Trophoblast cell (in vitro differentiated cells and primary cell): ENCODE measurements around the gene DUSP19.

Source experiments
- DNase-seq, 2 donors: peaks; one replicate each; pipeline ENCODE4 v3.0.0-alpha.2; 2016
- H2AFZ ChIP-seq: 2 replicates; pipeline ENCODE4 v1.6.1; 2013; ENCODE audit warnings: low read length, moderate library complexity, mild to moderate bottlenecking; ENCODE audit not compliant: insufficient read depth, poor library complexity
- H2AK5ac ChIP-seq: 2 replicates; pipeline ENCODE4 v1.6.1; 2013; ENCODE audit warnings: mild to moderate bottlenecking, low read length
- H2BK120ac ChIP-seq: 2 replicates; pipeline ENCODE4 v1.6.1; 2013; ENCODE audit warnings: low read length, mild to moderate bottlenecking, moderate library complexity; ENCODE audit not compliant: insufficient read depth, poor library complexity
- H2BK12ac ChIP-seq: 2 replicates; pipeline ENCODE4 v1.6.1; 2013; ENCODE audit warnings: mild to moderate bottlenecking, low read length, moderate library complexity
- H2BK5ac ChIP-seq: 2 replicates; pipeline ENCODE4 v1.6.1; 2013; ENCODE audit warnings: low read length, low read depth, moderate library complexity, mild to moderate bottlenecking; ENCODE audit not compliant: poor library complexity
- H3K14ac ChIP-seq: 2 replicates; pipeline ENCODE4 v1.6.1; 2013; ENCODE audit warnings: mild to moderate bottlenecking, low read length
- H3K18ac ChIP-seq: 2 replicates; pipeline ENCODE4 v1.6.1; 2013; ENCODE audit warnings: mild to moderate bottlenecking, low read length
- H3K23ac ChIP-seq: 2 replicates; pipeline ENCODE4 v1.6.1; 2013; ENCODE audit warnings: low read length
- H3K27ac ChIP-seq: 2 replicates; pipeline ENCODE4 v1.5.1; 2013; ENCODE audit warnings: low read depth, mild to moderate bottlenecking, inconsistent platforms, low read length, moderate library complexity
- H3K27me3 ChIP-seq: 2 replicates; pipeline ENCODE4 v1.6.1; 2013; ENCODE audit warnings: inconsistent platforms, mild to moderate bottlenecking, low read length, moderate library complexity; ENCODE audit not compliant: insufficient read depth
- H3K36me3 ChIP-seq, 2 experiments: 1 replicate in 1 of 2; 2 replicates in 1 of 2; pipeline ENCODE4 v1.6.1; 2013; ENCODE audit warnings: low read length in 2 of 2, mild to moderate bottlenecking in 2 of 2, moderate library complexity in 1 of 2; ENCODE audit not compliant: insufficient read depth in 2 of 2, control insufficient read depth in 1 of 2
- H3K4ac ChIP-seq: 2 replicates; pipeline ENCODE4 v1.6.1; 2013; ENCODE audit warnings: low read depth, mild to moderate bottlenecking, low read length, moderate library complexity
- H3K4me1 ChIP-seq, 2 experiments: 1 replicate in 1 of 2; 2 replicates in 1 of 2; pipeline ENCODE4 v1.6.1; 2013; ENCODE audit warnings: low read length in 2 of 2, mild to moderate bottlenecking in 2 of 2, moderate library complexity in 1 of 2; ENCODE audit not compliant: insufficient read depth in 2 of 2, control insufficient read depth in 1 of 2
- H3K4me2 ChIP-seq: 2 replicates; pipeline ENCODE4 v1.6.1; 2013; ENCODE audit warnings: inconsistent platforms, mild to moderate bottlenecking, low read length, moderate library complexity
- H3K4me3 ChIP-seq: 2 replicates; pipeline ENCODE4 v1.5.1; 2013; ENCODE audit warnings: mild to moderate bottlenecking, low read depth, low read length, inconsistent platforms
- H3K79me1 ChIP-seq: one replicate; pipeline ENCODE4 v1.6.1; 2013; ENCODE audit warnings: low read length
- H3K79me2 ChIP-seq: 2 replicates; pipeline ENCODE4 v1.6.1; 2013; ENCODE audit warnings: low read length, mild to moderate bottlenecking; ENCODE audit not compliant: control insufficient read depth, insufficient read depth, poor library complexity
- H3K9ac ChIP-seq: 2 replicates; pipeline ENCODE4 v1.6.1; 2013; ENCODE audit warnings: mild to moderate bottlenecking, low read length
- H3K9me3 ChIP-seq: 2 replicates; pipeline ENCODE4 v1.6.1; 2013; ENCODE audit warnings: low read depth, mild to moderate bottlenecking, control low read depth, inconsistent platforms, low read length; ENCODE audit not compliant: insufficient read depth
- H4K12ac ChIP-seq: 2 replicates; pipeline ENCODE4 v1.6.1; 2013; ENCODE audit warnings: low read depth, mild to moderate bottlenecking, low read length, moderate library complexity
- H4K8ac ChIP-seq: 2 replicates; pipeline ENCODE4 v1.6.1; 2013; ENCODE audit warnings: low read depth, mild to moderate bottlenecking, low read length, moderate library complexity
- H4K91ac ChIP-seq: one replicate; pipeline ENCODE4 v1.6.1; 2013; ENCODE audit warnings: low read depth, mild to moderate bottlenecking, low read length, moderate library complexity
- WGBS: extraction: QIAGEN DNeasy Blood & Tissue Kit; methylation state at CpG from one replicate; pipeline ENCODE4 v1.1.7; 2013; ENCODE audit warnings: missing lambda C conversion rate; ENCODE audit not compliant: insufficient read length, insufficient coverage; ENCODE audit errors: extremely low coverage; 5-methylcytosine and 5-hydroxymethylcytosine counted together

DUSP19 gene

DNA sequence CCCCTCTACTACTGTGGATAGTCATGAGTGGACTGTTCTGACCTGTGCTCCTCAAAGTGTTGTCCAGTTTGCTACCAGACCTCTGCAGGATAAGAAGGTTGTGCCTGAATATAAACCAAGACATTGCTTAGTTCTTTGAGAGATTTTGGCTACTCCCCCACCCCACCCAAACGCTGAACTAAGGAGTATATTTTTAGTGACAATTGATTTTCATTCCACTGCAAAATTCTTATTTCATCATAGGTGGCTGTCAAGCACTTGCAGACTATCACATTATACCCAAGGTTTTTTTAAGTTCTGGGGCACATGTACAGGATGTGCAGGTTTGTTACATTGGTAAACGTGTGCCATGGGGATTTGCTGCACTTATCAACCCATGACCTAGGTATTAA lies 13.4 kb downstream of the DUSP19 start:
- Histone ChIP-seq H2BK120ac (no peak overlapping the region), H3K14ac (no peak overlapping the region), H2AK5ac (no peak overlapping the region), H4K91ac (no peak overlapping the region), H3K18ac (no peak overlapping the region), H3K4me1 (no peaks in the 10 kb centered on the region), H3K4me2 (no peak overlapping the region), H2BK12ac (no peak overlapping the region), H3K36me3 (no peaks in the 10 kb centered on the region), H3K23ac (no peak overlapping the region), H2AFZ (no peak overlapping the region), H3K9me3 (no peaks in the 10 kb centered on the region), H3K9ac (no peak overlapping the region), H4K12ac (no peak overlapping the region), H3K4ac (no peak overlapping the region), H3K4me3 (no peak overlapping the region), H3K79me2 (no peaks in the 10 kb centered on the region), H3K27ac (no peak overlapping the region), H3K27me3 (no peaks in the 10 kb centered on the region), H2BK5ac (no peak overlapping the region), H3K79me1 (no peaks in the 10 kb centered on the region), H4K8ac (no peak overlapping the region)
- no CpG with 5 or more reads among the region's 2 CpGs for WGBS
- no peak for DNase-seq

DNA sequence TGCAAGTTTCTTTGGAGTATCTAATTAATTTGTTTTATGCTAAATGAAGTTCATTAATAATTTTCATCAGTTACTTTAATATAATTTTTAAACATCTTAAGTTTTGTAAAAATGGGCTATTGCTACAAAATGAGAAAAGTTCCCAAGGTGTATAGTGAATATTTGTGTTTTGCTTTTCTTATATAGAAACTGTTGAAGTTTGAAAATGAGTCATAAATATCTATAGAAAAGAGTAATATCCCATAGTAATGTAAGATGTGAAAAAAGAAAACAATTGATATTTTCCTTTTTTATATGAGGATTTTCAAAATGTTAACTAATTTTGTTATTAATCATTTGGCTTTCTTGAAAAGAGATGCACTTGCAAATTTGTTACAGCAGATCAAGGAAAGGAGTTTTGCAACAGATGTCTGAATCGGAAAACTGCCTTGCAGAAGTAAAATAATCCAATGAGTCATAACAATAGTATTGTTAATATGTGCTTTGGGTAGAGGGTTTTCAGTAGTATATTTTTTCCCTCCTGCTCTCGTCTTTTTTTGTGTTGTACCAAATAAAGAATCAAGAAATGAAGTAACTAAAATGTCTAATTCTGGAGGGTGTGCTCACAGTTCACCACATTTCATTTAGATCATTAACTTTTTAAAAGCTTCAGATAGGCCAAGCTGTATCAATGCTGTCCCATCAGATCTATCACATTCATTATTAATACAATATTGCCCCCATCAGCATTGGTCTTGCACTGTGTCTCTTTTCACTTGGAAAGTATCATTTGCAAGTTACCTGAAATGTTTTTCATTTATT lies 15.5 kb downstream of the DUSP19 start:
- H3K79me1 ChIP-seq: no peaks in the 10 kb centered on the region
- H4K12ac ChIP-seq: no peak overlapping the region
- peak in 1 of 2 donors; percentile 18 for DNase-seq
- H3K79me2 ChIP-seq: no peaks in the 10 kb centered on the region
- no peak overlapping the region for H3K18ac ChIP-seq
- no peak overlapping the region for H4K91ac ChIP-seq
- no peak overlapping the region for H4K8ac ChIP-seq
- no peaks in the 10 kb centered on the region for H3K27me3 ChIP-seq
- no peak overlapping the region for H3K27ac ChIP-seq
- no peak overlapping the region for H3K9ac ChIP-seq
- H2BK120ac ChIP-seq: no peak overlapping the region
- no peak overlapping the region for H3K4me2 ChIP-seq
- H2BK5ac ChIP-seq: no peak overlapping the region
- H3K4me3 ChIP-seq: no peak overlapping the region
- no peak overlapping the region for H2AFZ ChIP-seq
- H3K4ac ChIP-seq: no peak overlapping the region
- WGBS: no CpG with 5 or more reads among the region's 2 CpGs
- no peaks in the 10 kb centered on the region for H3K36me3 ChIP-seq
- no peak overlapping the region for H2AK5ac ChIP-seq
- no peak overlapping the region for H3K23ac ChIP-seq
- H3K9me3 ChIP-seq: no peaks in the 10 kb centered on the region
- H3K14ac ChIP-seq: no peak overlapping the region
- H2BK12ac ChIP-seq: no peak overlapping the region
- H3K4me1 ChIP-seq: no peaks in the 10 kb centered on the region

DNA sequence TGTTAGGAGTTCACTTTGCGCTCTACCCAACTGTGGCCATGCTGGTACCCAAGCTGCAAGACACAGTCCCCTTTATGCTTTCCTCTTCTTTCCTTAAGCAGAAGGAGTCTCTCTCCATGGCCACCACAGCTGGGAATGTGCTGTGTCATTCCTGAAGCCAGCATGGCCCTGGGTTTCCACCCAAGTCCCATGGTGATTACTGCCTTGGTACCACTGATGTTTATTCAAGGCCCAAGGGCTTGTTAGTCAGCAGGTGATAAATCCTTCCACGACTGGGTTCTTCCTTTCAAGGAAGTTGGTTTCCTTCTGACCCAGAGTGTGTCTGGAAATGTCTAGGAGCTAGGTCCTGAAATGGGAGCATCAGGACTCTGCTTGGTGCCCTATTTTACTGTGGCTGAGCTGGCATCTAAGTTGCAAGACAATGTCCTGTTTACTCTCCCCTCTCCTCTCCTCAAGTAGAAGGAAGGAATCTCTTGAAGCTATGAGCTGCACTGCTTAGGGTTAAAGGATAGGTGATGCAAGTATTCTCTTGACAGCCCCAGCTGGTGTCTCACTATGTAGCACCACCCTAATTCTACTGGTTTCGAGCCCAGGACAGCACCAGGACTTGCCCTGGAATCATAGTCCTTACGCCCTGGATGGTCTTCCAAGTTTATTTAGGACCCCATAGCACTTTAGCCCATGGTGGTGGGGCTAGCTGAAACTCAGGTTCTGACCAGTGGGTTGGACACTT lies 27.0 kb downstream of the DUSP19 start:
- Histone ChIP-seq H2AK5ac (no peak overlapping the region), H2BK5ac (no peak overlapping the region), H3K9me3 (peaks cover 1% of the 10 kb centered on the region), H3K27ac (no peak overlapping the region), H2BK12ac (no peak overlapping the region), H3K23ac (no peak overlapping the region), H3K4ac (no peak overlapping the region), H3K36me3 (no peaks in the 10 kb centered on the region), H3K18ac (no peak overlapping the region), H3K4me1 (no peaks in the 10 kb centered on the region), H3K79me1 (no peaks in the 10 kb centered on the region), H3K4me2 (no peak overlapping the region), H2BK120ac (no peak overlapping the region), H4K8ac (no peak overlapping the region), H2AFZ (no peak overlapping the region), H3K79me2 (no peaks in the 10 kb centered on the region), H4K12ac (no peak overlapping the region), H4K91ac (no peak overlapping the region), H3K4me3 (no peak overlapping the region), H3K9ac (no peak overlapping the region), H3K14ac (no peak overlapping the region), H3K27me3 (no peaks in the 10 kb centered on the region)
- WGBS: no CpG with 5 or more reads among the region's 4 CpGs
- DNase-seq: no peak

DNA sequence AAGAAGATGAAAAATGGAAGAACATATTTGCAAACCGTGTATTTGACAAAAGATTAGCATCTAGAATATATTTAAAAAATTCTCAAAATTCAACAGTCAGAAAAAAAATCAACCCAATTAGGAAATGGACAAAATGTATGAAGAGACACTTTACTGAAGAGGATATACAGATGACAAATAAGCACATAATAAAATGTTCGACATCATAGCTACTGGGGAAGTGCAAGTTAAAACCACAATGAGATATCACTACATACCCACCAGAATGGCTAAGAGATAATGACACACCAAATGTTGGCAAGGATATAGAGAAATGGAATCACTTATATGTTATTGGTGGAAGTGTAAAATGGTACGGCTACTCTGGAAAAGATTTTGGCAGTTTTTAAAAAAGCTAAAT lies 34.0 kb downstream of the DUSP19 start:
- Histone ChIP-seq H3K4me3 (no peak overlapping the region), H3K4me1 (no peaks in the 10 kb centered on the region), H3K23ac (no peak overlapping the region), H2BK120ac (no peak overlapping the region), H4K8ac (no peak overlapping the region), H3K27me3 (no peaks in the 10 kb centered on the region), H3K79me2 (no peaks in the 10 kb centered on the region), H3K4me2 (no peak overlapping the region), H2AK5ac (no peak overlapping the region), H3K9ac (no peak overlapping the region), H4K91ac (no peak overlapping the region), H2BK12ac (no peak overlapping the region), H3K79me1 (no peaks in the 10 kb centered on the region), H3K14ac (no peak overlapping the region), H2AFZ (no peak overlapping the region), H3K36me3 (no peaks in the 10 kb centered on the region), H3K27ac (no peak overlapping the region), H2BK5ac (no peak overlapping the region), H4K12ac (no peak overlapping the region), H3K4ac (no peak overlapping the region), H3K18ac (no peak overlapping the region), H3K9me3 (no peaks in the 10 kb centered on the region)
- no CpG with 5 or more reads among the region's 3 CpGs for WGBS
- no peak for DNase-seq
